ENCODE measurements around the gene MID2.

GRCh38 chrX:107940095-107940494, 114.4 kb downstream of the MID2 start:
- no peak for TF ChIP-seq EZH2phosphoT487 (IDR thresholded peaks at IDR 0.05; ENCODE audit: insufficient read depth, low read depth)
- no peak for TF ChIP-seq EZH2 (IDR thresholded peaks at IDR 0.05; ENCODE audit: insufficient read depth, poor library complexity, severe bottlenecking)

All from GM23248 (cell line).